HL-60 (cell line): ENCODE data around the gene PNPO.
"Not testable (repeated sequence)": the region's sequence is repeated elsewhere in the genome, so short reads cannot be mapped to it uniquely, and the experiment has no call there.

Experiments
- DNase-seq, 2 experiments: peaks; one replicate each; pipeline ENCODE4 v3.0.0-alpha.2; 2010 to 2020; ENCODE audit warnings: low read depth in 1 of 2, low spot score in 1 of 2
- H3K27ac ChIP-seq: fragments of 250-450 bp; sonication (Bioruptor Pico); replicated peaks from 2 replicates; pipeline ENCODE4 v1.5.1; 2020; ENCODE audit warnings: mild to moderate bottlenecking, moderate library complexity
- H3K27me3 ChIP-seq: fragments of 250-450 bp; sonication (Bioruptor Pico); 2 replicates; pipeline ENCODE4 v1.5.1; 2021; ENCODE audit warnings: mild to moderate bottlenecking, moderate library complexity; ENCODE audit not compliant: insufficient read depth, poor library complexity, severe bottlenecking
- H3K4me3 ChIP-seq: replicated peaks from 2 replicates; pipeline ENCODE4 v1.5.1; 2011; ENCODE audit warnings: mild to moderate bottlenecking, control low read depth, low read length; ENCODE audit not compliant: insufficient read depth
- GABPA ChIP-seq: IDR thresholded peaks from 2 replicates; pipeline ENCODE4 v1.6.1; 2012; ENCODE audit warnings: low read depth
- POLR2AphosphoS5 ChIP-seq: IDR thresholded peaks from 2 replicates; pipeline ENCODE4 v1.6.1; 2012; ENCODE audit warnings: low read depth
- REST ChIP-seq: IDR thresholded peaks from 2 replicates; pipeline ENCODE4 v1.6.1; 2012; ENCODE audit warnings: low read depth; ENCODE audit not compliant: insufficient replicate concordance
- SPI1 ChIP-seq: IDR thresholded peaks from 2 replicates; pipeline ENCODE4 v1.6.1; 2012; ENCODE audit warnings: low read depth, mild to moderate bottlenecking, borderline replicate concordance
- TF ChIP-seq, protein P1 (sequence below): IDR thresholded peaks from one replicate; pipeline ENCODE4 v1.5.1; 2011; ENCODE audit warnings: low read length, control low read depth, inconsistent platforms; ENCODE audit not compliant: insufficient read depth

The PNPO gene

GRCh38 chr17:47918991-47919390, 22.4 kb upstream of the PNPO start:
- Histone ChIP-seq H3K27me3 (no peaks in the 10 kb centered on the region), H3K27ac (no peak overlapping the region), H3K4me3 (no peak overlapping the region)
- DNase-seq: no peak
- TF ChIP-seq SPI1 (no peak), POLR2AphosphoS5 (no peak), REST (no peak), GABPA (no peak)
- TF ChIP-seq, protein P1, sequence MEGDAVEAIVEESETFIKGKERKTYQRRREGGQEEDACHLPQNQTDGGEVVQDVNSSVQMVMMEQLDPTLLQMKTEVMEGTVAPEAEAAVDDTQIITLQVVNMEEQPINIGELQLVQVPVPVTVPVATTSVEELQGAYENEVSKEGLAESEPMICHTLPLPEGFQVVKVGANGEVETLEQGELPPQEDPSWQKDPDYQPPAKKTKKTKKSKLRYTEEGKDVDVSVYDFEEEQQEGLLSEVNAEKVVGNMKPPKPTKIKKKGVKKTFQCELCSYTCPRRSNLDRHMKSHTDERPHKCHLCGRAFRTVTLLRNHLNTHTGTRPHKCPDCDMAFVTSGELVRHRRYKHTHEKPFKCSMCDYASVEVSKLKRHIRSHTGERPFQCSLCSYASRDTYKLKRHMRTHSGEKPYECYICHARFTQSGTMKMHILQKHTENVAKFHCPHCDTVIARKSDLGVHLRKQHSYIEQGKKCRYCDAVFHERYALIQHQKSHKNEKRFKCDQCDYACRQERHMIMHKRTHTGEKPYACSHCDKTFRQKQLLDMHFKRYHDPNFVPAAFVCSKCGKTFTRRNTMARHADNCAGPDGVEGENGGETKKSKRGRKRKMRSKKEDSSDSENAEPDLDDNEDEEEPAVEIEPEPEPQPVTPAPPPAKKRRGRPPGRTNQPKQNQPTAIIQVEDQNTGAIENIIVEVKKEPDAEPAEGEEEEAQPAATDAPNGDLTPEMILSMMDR: no peak

GRCh38 chr17:47919889-47920288, 21.5 kb upstream of the PNPO start:
- not testable (repeated sequence) for H3K27ac ChIP-seq, H3K4me3 ChIP-seq, DNase-seq, H3K27me3 ChIP-seq

DNA sequence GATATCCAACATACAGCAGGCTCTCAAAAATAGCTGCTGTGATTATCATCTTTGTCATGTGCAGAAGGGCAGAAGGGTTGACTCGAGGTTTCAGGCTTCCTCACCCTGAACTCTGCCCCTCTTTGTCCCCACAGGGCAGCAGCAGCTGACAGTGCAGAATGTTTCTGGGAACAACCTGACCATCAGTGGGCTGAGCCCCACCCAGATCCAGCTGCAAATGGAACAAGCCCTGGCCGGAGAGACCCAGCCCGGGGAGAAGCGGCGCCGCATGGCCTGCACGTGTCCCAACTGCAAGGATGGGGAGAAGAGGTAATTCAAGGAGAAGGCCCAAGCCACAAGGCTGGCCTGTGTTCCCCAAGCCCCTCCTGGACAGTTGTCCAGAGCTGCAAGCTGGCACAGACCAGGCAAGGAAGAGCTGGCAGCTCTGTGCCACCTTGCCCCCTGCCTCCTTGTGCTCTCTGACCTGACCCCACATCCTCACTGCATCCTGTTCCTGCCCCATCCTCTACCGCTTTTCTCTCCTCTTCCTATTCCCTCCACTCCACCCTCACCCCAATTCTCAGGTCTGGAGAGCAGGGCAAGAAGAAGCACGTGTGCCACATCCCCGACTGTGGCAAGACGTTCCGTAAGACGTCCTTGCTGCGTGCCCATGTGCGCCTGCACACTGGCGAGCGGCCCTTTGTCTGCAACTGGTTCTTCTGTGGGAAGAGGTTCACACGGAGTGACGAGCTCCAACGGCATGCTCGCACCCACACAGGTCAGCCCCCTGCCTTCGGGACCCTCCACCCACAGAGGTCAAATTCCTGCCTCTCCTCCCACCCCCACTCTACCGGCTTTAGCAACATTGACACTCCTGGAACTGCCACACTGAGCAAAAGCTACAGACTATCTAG, 16.3 kb upstream of the PNPO start:
- TF ChIP-seq, protein P1: no peak
- TF ChIP-seq REST: no peak
- TF ChIP-seq SPI1: no peak
- TF ChIP-seq GABPA: no peak
- no peak for TF ChIP-seq POLR2AphosphoS5
- Histone ChIP-seq H3K27me3 (no peaks in the 10 kb centered on the region), H3K4me3 (no peak overlapping the region), H3K27ac (no peak overlapping the region)
- DNase-seq: no peak

DNA sequence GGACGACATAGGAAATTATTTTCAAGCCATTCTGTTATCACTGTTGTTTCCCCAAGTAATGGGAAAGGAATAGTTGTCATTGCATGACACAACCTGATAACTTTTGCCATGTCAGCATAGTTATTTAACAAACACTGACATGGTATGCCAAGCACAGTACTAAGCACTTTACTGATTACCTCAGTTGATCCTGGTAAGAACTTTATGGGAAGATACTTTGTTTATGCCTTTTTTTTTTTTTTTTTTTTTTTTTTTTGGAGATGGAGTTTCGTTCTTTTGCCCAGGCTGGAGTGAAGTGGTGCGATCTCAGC, 15.7 kb upstream of the PNPO start:
- Histone ChIP-seq H3K27me3 (no peaks in the 10 kb centered on the region), H3K27ac (no peak overlapping the region), H3K4me3 (no peak overlapping the region)
- no peak for TF ChIP-seq GABPA
- TF ChIP-seq, protein P1: no peak
- TF ChIP-seq POLR2AphosphoS5: no peak
- no peak for TF ChIP-seq SPI1
- DNase-seq: no peak
